B cell (primary cell): Measurements from ENCODE around the gene KANK2. TPM values are rescaled to one million over a fixed set of nuclear protein-coding genes. Genes with fewer than 3 reads are reported as not detected.

Source experiments
- ATAC-seq: fragments of 200-7000 bp; cut with Tn5 transposase; one replicate; pipeline ENCODE4 v1.10.0; 2021; ENCODE audit warnings: low read depth, mild to moderate bottlenecking, moderate number of reproducible peaks, moderate library complexity
- CTCF ChIA-PET: fragments of 350-600 bp; sonication (Branson Sonifier 250); formaldehyde crosslinking; loops from one replicate; lab custom pipeline; 2021; ENCODE audit warnings: antibody characterized with exemption, inconsistent platforms; lab: Charles Lee
- POLR2A ChIA-PET: fragments of 350-600 bp; sonication (Branson Sonifier 250); formaldehyde crosslinking; loops from one replicate; lab custom pipeline; 2021; ENCODE audit warnings: antibody characterized with exemption; lab: Charles Lee
- DNase-seq: peaks from one replicate; pipeline ENCODE4 v3.0.0; 2013
- H2AFZ ChIP-seq: 2 replicates; pipeline ENCODE4 v1.6.1; 2012; ENCODE audit warnings: mild to moderate bottlenecking, low read depth, low read length; ENCODE audit not compliant: insufficient read depth, poor library complexity, severe bottlenecking
- H3K27ac ChIP-seq, 2 donors: 1 replicate in 1 of 2; 2 replicates in 1 of 2; pipeline ENCODE4 v1.5.1; 2012 to 2013; ENCODE audit warnings: low read length in 2 of 2, mild to moderate bottlenecking in 2 of 2, moderate library complexity in 1 of 2
- H3K27me3 ChIP-seq, 4 experiments: fragments of 200-600 bp in 1 of 4; sonication (generic) in 1 of 4; replicated peaks in 1 of 4; 1 replicate in 2 of 4; 2 replicates in 2 of 4; pipeline versions ENCODE4 v1.6.1 to v1.7.0; 2013 to 2016; ENCODE audit warnings: low read length in 3 of 4, mild to moderate bottlenecking in 2 of 4, mixed read lengths in 1 of 4, moderate library complexity in 1 of 4; ENCODE audit not compliant: insufficient read depth in 4 of 4, control insufficient read depth in 3 of 4; ENCODE audit errors: control extremely low read depth in 1 of 4
- H3K36me3 ChIP-seq, 2 experiments: replicated peaks in 1 of 2; 1 replicate in 1 of 2; 2 replicates in 1 of 2; pipeline versions ENCODE4 v1.6.1 to v1.7.1; 2013; ENCODE audit warnings: low read length in 1 of 2; ENCODE audit not compliant: insufficient read depth in 2 of 2, control insufficient read depth in 1 of 2; ENCODE audit errors: control extremely low read depth in 1 of 2, extremely low read depth in 1 of 2
- H3K4me1 ChIP-seq, 2 donors: fragments of 200-600 bp in 1 of 2; sonication (generic) in 1 of 2; 1 replicate in 1 of 2; 2 replicates in 1 of 2; pipeline versions ENCODE4 v1.5.1 to v1.6.1; 2013 to 2017; ENCODE audit warnings: low read length in 2 of 2; ENCODE audit not compliant: control insufficient read depth in 2 of 2, insufficient read depth in 2 of 2
- H3K4me2 ChIP-seq: replicated peaks from 2 replicates; pipeline ENCODE3; 2012; ENCODE audit warnings: mild to moderate bottlenecking, low read depth, low read length; ENCODE audit not compliant: poor library complexity, severe bottlenecking
- H3K4me3 ChIP-seq, 5 experiments: fragments of 200-600 bp in 1 of 5; sonication (generic) in 1 of 5; 1 replicate in 3 of 5; 2 replicates in 2 of 5; pipeline versions ENCODE4 v1.5.1 to v1.7.0; 2011 to 2016; ENCODE audit warnings: low read length in 4 of 5, mild to moderate bottlenecking in 4 of 5, low read depth in 2 of 5, control low read depth in 1 of 5, moderate library complexity in 1 of 5; ENCODE audit not compliant: insufficient read depth in 1 of 5; ENCODE audit errors: control extremely low read depth in 1 of 5, extremely low read depth in 1 of 5
- H3K79me2 ChIP-seq: fragments of 200-600 bp; sonication (generic); one replicate; pipeline ENCODE4 v1.6.0; 2016; ENCODE audit warnings: low read length; ENCODE audit not compliant: control insufficient read depth, insufficient read depth
- H3K9ac ChIP-seq: fragments of 200-600 bp; sonication (generic); 2 replicates; pipeline ENCODE4 v1.6.1; 2017; ENCODE audit warnings: mild to moderate bottlenecking, low read length, moderate library complexity
- H3K9me3 ChIP-seq, 3 donors: one replicate each; pipeline versions ENCODE4 v1.6.1 to v1.7.1; 2013; ENCODE audit warnings: low read length in 2 of 3; ENCODE audit not compliant: control insufficient read depth in 2 of 3, insufficient read depth in 1 of 3; ENCODE audit errors: control extremely low read depth in 1 of 3
- H4K20me1 ChIP-seq: 2 replicates; pipeline ENCODE4 v1.6.0; 2012; ENCODE audit warnings: mild to moderate bottlenecking, low read length; ENCODE audit not compliant: insufficient read depth, control insufficient read depth, poor library complexity, severe bottlenecking
- H3K27ac Mint-ChIP-seq: one replicate; pipeline ENCODE4 v1.8.0; 2021; ENCODE audit warnings: mixed read lengths
- H3K27me3 Mint-ChIP-seq: one replicate; pipeline ENCODE4 v1.8.0; 2021; ENCODE audit warnings: mixed read lengths
- H3K4me1 Mint-ChIP-seq: one replicate; pipeline ENCODE4 v1.8.0; 2021; ENCODE audit warnings: mixed read lengths
- H3K4me3 Mint-ChIP-seq: one replicate; pipeline ENCODE4 v1.8.0; 2021; ENCODE audit warnings: mixed read lengths
- H3K9me3 Mint-ChIP-seq: one replicate; pipeline ENCODE4 v1.8.0; 2022; ENCODE audit warnings: mixed read lengths; ENCODE audit not compliant: insufficient read depth
- CTCF ChIP-seq: fragments of 200-600 bp; IDR thresholded peaks from one replicate; pipeline ENCODE4 v1.8.0; 2022; ENCODE audit warnings: antibody characterized with exemption, mild to moderate bottlenecking
- EZH2 ChIP-seq: IDR thresholded peaks from 2 replicates; pipeline ENCODE4 v1.6.1; 2012; ENCODE audit warnings: borderline replicate concordance, low read depth, mild to moderate bottlenecking, moderate library complexity, low read length; ENCODE audit not compliant: insufficient read depth, poor library complexity, severe bottlenecking
- WGBS: methylation state at CpG from one replicate; pipeline ENCODE4 v1.1.5; 2013; ENCODE audit warnings: missing lambda C conversion rate; ENCODE audit not compliant: insufficient coverage; 5-methylcytosine and 5-hydroxymethylcytosine counted together
- intact Hi-C: fragments of 100-400 bp; cut with micrococcal nuclease; formaldehyde crosslinking; loops from one replicate; pipeline ENCODE4 v1.10.0; 2022
- polyA plus RNA-seq: library from polyadenylated mRNA; depleted of rRNA; stranded (reverse); fragments of >200 nt; gene quantifications from 2 replicates; pipeline ENCODE4 v1.2.3, GENCODE V29; 2012
- total RNA-seq, 2 donors: library from RNA; stranded (reverse); fragments of 120-200 nt in 1 of 2; gene quantifications; 1 replicate in 1 of 2; 2 replicates in 1 of 2; pipeline versions ENCODE4 v1.2.3 to v1.2.4, GENCODE V29; 2013 to 2022

KANK2 gene
- total and polyA plus RNA-seq, 2 donors (not counting 1 experiment from before 2014, with no cell fraction given), result 0.54 to 18.9 TPM

DNA sequence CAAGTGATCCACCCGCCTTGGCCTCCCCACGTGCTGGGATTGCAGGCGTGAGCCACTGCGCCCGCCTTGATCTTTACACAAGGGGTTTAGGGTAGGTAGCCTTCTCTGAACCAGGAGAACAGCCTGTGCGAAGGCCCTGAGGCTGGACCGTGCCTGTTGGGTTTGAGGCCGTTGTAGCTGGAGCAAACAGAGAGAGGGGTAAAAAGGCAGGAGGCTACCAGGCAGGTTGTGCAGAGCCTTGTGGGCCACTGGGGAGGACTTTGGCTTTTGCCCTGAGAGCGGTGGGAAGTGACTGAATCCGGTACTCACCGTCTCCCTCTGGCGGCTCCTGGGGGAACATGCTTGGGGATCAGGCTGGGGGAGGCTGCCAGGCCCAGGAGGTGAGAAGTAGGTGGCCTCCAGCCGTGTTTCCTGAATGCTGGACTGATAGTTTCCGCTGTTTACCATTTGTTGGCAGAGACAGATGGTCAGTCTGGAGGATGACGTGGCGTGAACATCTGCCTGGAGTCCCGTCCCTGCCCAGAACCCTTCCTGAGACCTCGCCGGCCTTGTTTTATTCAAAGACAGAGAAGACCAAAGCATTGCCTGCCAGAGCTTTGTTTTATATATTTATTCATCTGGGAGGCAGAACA, 66.4 kb downstream of the KANK2 start:
- Histone ChIP-seq H3K4me3 (no peak overlapping the region), H4K20me1 (no peaks in the 10 kb centered on the region), H2AFZ (no peak overlapping the region), H3K4me1 (peaks cover 0 to 6% of the 10 kb centered on the region in 2 donors), H3K79me2 (no peaks in the 10 kb centered on the region), H3K9me3 (no peaks in the 10 kb centered on the region), H3K36me3 (no peaks in the 10 kb centered on the region), H3K9ac (no peak overlapping the region), H3K4me2 (no peak overlapping the region), H3K27ac (no peak overlapping the region), H3K27me3 (no peaks in the 10 kb centered on the region)
- no peaks in the 10 kb centered on the region for H3K9me3 Mint-ChIP-seq
- no peak overlapping the region for H3K27ac Mint-ChIP-seq
- 66% methylated on average over 16 of the region's 19 CpGs for WGBS
- peak; percentile 85 for DNase-seq
- H3K27me3 Mint-ChIP-seq, result no peaks in the 10 kb centered on the region
- POLR2A ChIA-PET, result no interaction called here
- H3K4me3 Mint-ChIP-seq, result no peak overlapping the region
- ATAC-seq, result peak; percentile 96
- CTCF ChIA-PET, result interaction anchor here (0.5 to 8.2 kb wide), 10 partner anchors 27 to 189 kb away, joined by 3 to 179 read pairs (median 9); no protein-coding TSS in a partner anchor
- intact Hi-C loops, result loop anchor here (1.0 to 2.0 kb wide), 3 partner anchors 34 to 189 kb away; no protein-coding TSS in a partner anchor
- TF ChIP-seq EZH2 (no peak), CTCF (peak; percentile 89)
- peaks cover 7% of the 10 kb centered on the region for H3K4me1 Mint-ChIP-seq

GRCh38 chr19:11127905-11128304, 69.4 kb downstream of the KANK2 start:
- Histone ChIP-seq H3K4me2 (no peak overlapping the region), H3K79me2 (no peaks in the 10 kb centered on the region), H3K27ac (no peak overlapping the region), H3K27me3 (no peaks in the 10 kb centered on the region), H2AFZ (no peak overlapping the region), H3K9me3 (peaks cover 0 to 3% (median 0%) of the 10 kb centered on the region in 3 donors), H3K4me3 (no peak overlapping the region), H3K9ac (no peak overlapping the region), H3K4me1 (peaks cover 0 to 6% of the 10 kb centered on the region in 2 donors), H3K36me3 (peaks cover 0 to 1% of the 10 kb centered on the region in 2 experiments), H4K20me1 (no peaks in the 10 kb centered on the region)
- POLR2A ChIA-PET, result interaction anchor here (1.9 kb wide), 1 partner anchor 92 kb away, joined by 4 read pairs; no protein-coding TSS in a partner anchor
- DNase-seq, result no peak
- ATAC-seq, result no peak
- peaks cover 7% of the 10 kb centered on the region for H3K4me1 Mint-ChIP-seq
- TF ChIP-seq EZH2 (no peak), CTCF (no peak)
- H3K27ac Mint-ChIP-seq, result no peak overlapping the region
- CTCF ChIA-PET, result interaction anchor here (1.4 to 8.2 kb wide), 3 partner anchors 94 to 355 kb away, joined by 3 to 179 read pairs (median 7); no protein-coding TSS in a partner anchor
- no peaks in the 10 kb centered on the region for H3K9me3 Mint-ChIP-seq
- H3K4me3 Mint-ChIP-seq, result no peak overlapping the region
- no peaks in the 10 kb centered on the region for H3K27me3 Mint-ChIP-seq
- intact Hi-C loops, result loop anchor here (2.0 kb wide), 1 partner anchor 77 kb away; no protein-coding TSS in a partner anchor
- 92% methylated on average over 14 of the region's 15 CpGs for WGBS
